ENCODE measurements around the gene PCDHA9.

The PCDHA9 gene

GRCh38 chr5:140883927-140884697 lies 35.9 kb downstream of the PCDHA9 start:
- H3K4me1 Mint-ChIP-seq (ENCODE audit: low read depth): no peaks in the 10 kb centered on the region
- H3K36me3 Mint-ChIP-seq (ENCODE audit: low read depth): peaks cover 1% of the 10 kb centered on the region
- no peak overlapping the region for H3K4me3 Mint-ChIP-seq
- no peak overlapping the region for H3K27ac Mint-ChIP-seq
- no peaks in the 10 kb centered on the region for H3K27me3 Mint-ChIP-seq (ENCODE audit: low read depth)
- H3K9me3 Mint-ChIP-seq: peaks cover 25% of the 10 kb centered on the region

All from T-helper 1 cell treated with Interleukin-12 subunit alpha and Interleukin-12 subunit beta and Interleukin-4 antibody, amounts not matched to agents 30 μg/mL and 1 μg/mL, for 36 hours (primary cell).